Lower leg skin (tissue), 3 donors: ENCODE results near the gene ADGRV1.

Experiments
- CTCF ChIP-seq, 3 donors: fragments of 450-650 bp; IDR thresholded peaks; one replicate each; pipeline ENCODE4 v1.5.1; 2016; ENCODE audit warnings: antibody characterized with exemption in 3 of 3, mild to moderate bottlenecking in 3 of 3, moderate library complexity in 2 of 3
- POLR2A ChIP-seq, 2 donors: fragments of 450-650 bp; IDR thresholded peaks; one replicate each; pipeline ENCODE4 v1.6.1; 2016 to 2017; ENCODE audit warnings: antibody characterized with exemption in 2 of 2, mild to moderate bottlenecking in 1 of 2, moderate library complexity in 1 of 2

DNA sequence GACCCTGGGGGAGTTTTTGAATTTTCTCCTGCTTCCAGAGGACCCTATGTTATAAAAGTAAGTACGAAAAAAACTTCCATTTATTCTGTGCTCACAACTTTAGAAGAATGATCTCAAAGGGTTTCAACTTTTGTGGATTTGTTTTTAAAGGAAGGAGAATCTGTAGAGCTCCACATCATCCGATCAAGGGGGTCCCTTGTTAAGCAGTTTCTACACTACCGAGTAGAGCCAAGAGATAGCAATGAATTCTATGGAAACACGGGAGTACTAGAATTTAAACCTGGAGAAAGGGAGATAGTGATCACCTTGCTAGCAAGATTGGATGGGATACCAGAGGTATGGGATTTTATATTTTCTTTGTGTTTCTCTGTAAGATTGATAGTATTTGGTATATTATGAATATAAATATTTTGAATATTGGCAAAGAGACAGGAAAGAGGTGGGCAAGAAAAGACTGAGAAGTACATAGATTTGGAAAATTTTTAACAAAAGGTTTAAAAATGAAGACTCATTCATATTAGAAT is 84.2 kb downstream of the ADGRV1 start:
- TF ChIP-seq CTCF (IDR thresholded peaks at IDR 0.05): no peak
- TF ChIP-seq POLR2A (IDR thresholded peaks at IDR 0.05): no peak
